ENCODE data around the gene RNF125. TPM values are rescaled to one million over a fixed set of nuclear protein-coding genes. Genes with fewer than 3 reads are reported as not detected.
A peak's percentile ranks its signal among the peaks of the same experiment; 100 is the strongest.
"Not testable (repeated sequence)": the region's sequence is repeated elsewhere in the genome, so short reads cannot be mapped to it uniquely, and the experiment has no call there.

RNF125 gene
- total RNA-seq, 1 donor from 2014 or later = 2.8 TPM

DNA sequence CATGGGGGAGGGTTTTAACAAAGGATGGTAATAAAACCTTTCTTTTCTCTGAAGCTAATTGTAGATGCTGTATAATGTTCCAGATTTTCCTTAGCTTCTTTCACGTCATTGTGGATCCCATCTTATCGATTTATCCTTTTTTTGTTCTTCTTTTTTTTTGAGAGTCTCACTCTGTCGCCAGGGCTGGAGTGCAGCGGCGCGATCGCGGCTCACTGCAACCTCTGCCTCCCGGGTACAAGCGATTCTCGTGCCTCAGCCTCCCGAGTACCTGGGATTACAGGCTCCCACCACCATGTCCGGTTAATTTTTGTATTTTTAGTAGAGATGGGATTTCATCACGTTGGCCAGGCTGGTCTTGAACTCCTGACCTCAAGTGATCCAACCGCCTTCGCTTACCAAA, 72.2 kb downstream of the RNF125 start:
- DNase-seq (ENCODE audit: low read depth in 2 of 2) = not testable (repeated sequence)

DNA sequence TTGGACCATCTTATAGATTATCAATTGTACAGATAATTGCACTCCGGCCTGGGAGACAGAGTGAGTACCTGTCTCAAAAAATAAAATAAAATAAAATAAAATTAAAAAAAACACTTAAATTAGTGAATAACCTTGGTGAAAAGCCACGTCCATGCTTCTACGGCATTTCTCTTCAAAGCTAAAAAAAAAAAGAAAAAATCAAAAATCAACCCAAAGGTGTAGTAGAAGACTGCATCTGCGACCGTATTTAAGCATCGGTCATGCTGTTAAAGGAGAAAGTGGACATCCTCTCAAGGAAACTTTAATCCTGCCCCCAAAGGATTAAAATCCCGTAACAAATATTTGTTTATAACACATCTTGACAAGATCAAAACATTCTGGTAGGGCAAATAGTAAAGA, 72.7 kb downstream of the RNF125 start:
- no peak for DNase-seq (ENCODE audit: low read depth in 2 of 2)

- DNase-seq (ENCODE audit: low read depth in 2 of 2) = peak; percentile 88 to 90
Observed at GRCh38 chr18:32091724-32092421, 73.2 kb downstream of the RNF125 start, which contains the start of gene RNF138. TSS of gene RNF138 (plus strand) at chr18:32091874. CDS start at chr18:32092777, 903 bp downstream.

DNA sequence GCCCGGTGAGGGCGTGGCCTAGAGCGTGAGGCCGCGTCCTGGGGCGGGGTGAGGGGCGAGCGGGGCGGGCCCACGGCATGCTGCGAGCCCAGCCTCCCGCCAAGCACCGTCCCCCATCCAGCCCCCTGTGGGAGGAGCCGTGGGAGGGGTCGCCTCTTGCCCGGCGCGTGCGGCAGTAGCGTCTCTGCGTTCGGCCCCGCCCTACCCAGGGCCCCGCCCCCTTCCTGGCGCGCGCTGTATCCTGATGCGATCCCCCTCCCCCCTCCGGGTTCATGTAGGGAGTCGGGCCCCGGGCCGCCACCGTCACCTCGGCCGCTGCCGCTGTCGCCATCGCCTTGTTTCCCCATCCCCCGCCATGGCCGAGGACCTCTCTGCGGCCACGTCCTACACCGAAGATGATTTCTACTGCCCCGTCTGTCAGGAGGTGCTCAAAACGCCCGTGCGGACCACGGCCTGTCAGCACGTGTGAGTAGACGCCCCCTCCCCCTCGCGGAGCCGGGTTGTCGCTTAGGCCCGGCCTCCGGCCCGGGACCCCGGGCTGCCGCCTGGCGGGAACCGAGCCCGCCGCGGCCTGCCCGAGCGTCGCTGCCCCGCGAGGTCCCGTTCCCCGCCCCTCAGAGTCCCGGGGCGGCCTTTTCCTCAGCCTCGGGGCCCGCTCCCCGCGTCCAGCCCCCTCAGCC, 73.9 kb downstream of the RNF125 start:
- peak; percentile 98 to 99 for DNase-seq (ENCODE audit: low read depth in 2 of 2)

GRCh38 chr18:32093102-32093511, 74.5 kb downstream of the RNF125 start:
- DNase-seq (ENCODE audit: low read depth in 2 of 2) = peak; percentile 51 to 65

DNA sequence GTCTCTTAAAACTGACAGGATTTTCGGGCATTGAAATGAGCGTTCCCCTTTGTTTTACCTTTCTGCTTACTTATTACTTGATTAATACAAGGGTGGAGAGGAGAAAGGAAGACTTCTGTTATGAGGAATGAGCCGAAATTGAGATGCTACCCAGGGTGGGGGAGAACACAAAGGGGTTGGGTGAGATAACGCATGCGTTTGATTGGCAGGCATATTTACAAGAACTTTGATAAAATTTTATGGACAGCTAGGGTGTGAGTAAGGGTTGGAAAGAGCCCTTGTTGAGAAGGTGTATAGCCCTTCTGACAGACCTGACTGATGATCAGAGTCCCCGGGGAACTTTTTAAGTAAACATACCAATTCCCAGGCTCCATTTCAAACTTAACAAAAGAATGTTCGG, 74.9 kb downstream of the RNF125 start:
- DNase-seq (ENCODE audit: low read depth in 2 of 2) = peak; percentile 46 to 48

DNA sequence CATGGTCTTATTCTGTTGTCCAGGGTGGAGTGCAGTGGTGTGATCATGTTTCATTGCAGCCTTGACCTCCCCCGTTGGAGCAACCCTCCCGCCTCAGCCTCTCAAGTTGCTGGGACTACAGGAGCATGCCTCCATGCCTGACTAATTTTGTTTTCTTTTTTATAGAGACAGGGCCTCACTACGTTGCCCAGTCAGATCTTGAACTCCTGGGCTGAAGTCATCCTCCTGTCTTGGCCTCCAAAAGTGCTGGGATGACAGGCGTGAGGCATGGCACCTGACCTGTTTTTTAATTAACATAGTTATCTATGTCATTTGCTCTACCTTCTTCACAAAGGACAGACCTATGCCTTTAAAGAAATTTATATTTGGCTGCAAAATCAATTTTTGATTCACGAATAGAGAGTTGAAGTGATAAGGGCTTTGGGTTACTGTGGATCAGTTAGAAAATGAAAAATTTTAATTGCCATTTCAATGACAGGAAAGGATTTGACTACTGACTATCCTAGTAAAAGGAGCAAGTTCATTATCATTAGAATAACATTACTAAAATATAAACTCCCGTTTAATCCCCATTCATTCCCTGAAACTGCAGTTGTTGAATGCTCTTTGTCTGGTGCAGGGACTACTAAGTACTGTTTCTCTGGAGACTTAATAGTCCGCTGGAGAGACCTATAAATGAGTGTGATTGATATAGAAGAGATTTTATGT, 76.7 kb downstream of the RNF125 start:
- no peak for DNase-seq (ENCODE audit: low read depth in 2 of 2)

DNA sequence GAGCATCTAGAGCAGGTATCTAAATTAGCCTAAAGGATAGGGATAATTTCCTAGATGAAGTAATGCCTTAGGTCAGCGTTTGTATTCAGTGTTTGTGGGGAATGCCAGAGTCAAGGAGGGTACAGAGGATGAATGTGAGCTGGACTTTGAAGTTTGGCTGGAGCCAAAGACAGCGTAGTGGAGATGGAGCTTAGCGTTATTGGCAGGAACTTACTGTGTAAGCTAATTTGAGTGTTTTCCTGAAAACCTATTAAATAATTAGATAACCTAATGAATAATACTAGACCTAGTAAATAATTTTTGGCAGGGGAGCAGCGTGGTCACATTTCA, 77.2 kb downstream of the RNF125 start:
- no peak for DNase-seq (ENCODE audit: low read depth in 2 of 2)

GRCh38 chr18:32096946-32097345, 78.3 kb downstream of the RNF125 start:
- DNase-seq (ENCODE audit: low read depth in 2 of 2) = no peak

GRCh38 chr18:32104516-32104915, 85.9 kb downstream of the RNF125 start:
- DNase-seq (ENCODE audit: low read depth in 2 of 2) = no peak

- DNase-seq (ENCODE audit: low read depth in 2 of 2) = no peak
Observed at GRCh38 chr18:32110005-32110404, 91.4 kb downstream of the RNF125 start.

DNA sequence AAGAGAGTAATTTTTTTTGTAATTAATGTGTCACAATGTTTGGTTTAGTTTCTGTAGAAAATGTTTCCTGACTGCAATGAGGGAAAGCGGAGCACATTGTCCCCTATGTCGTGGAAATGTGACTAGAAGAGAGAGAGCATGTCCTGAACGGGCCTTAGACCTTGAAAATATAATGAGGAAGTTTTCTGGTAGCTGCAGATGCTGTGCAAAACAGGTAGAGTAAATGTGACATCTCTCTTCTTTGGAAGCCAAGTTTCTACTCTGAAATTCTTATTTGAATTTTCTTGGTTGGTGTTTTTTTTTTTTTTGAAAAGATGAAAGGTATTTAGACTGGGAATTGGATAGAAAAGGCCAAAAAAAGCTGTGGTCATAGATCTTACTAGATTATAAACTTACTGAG, 93.1 kb downstream of the RNF125 start:
- DNase-seq (ENCODE audit: low read depth in 2 of 2) = no peak

DNA sequence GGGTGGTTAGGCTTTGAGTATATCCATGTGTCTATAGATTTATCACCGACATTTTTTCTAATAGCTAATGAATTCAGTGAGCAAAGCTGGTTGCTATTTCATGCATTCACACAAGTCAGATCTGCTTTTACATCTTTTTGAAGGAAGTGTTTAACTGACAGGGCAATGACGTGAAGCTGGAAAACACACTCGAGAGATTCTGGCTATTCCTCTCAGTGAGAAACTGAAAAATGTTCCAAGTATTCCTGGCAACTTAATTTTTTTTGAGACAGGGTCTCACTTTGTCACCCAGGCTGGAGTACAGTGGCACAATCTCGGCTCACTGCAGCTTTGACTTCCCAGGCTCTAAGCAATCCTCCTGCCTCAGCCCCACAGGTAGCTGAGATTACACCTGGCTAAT, 94.2 kb downstream of the RNF125 start:
- DNase-seq (ENCODE audit: low read depth in 2 of 2) = no peak

- no peak for DNase-seq (ENCODE audit: low read depth in 2 of 2)
Observed at GRCh38 chr18:32114293-32114942, 95.8 kb downstream of the RNF125 start.

DNA sequence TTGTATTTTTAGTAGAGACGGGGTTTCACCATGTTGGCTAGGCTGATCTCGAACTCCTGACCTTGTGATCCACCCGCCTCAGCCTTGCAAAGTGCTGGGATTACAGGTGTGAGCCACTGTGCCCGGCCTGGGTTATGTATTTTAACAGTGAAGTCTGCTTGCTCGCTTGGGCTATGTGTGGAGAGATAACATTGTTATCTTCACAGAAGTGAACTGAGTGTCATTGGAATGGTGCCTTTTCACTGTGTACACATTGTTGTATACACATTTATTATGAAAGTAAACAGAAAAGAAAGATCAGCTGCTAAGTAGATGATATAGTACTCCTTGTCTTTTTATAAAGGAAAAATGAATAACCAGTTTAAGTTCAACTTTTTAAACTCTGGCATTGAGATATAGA, 103.4 kb downstream of the RNF125 start:
- no peak for DNase-seq (ENCODE audit: low read depth in 2 of 2)

Other genes starting within 250 kb of the RNF125 start
- 44.5 and 56.5 TPM in 2 replicates for gene TRAPPC8, start 75.7 kb upstream of the RNF125 start, total RNA-seq
- gene RNF138, start 73.0 kb downstream of the RNF125 start, total RNA-seq = 26.4 and 28.0 TPM in 2 replicates
- gene MEP1B, start 171.2 kb downstream of the RNF125 start, total RNA-seq = not detected in 2 replicates

All from lung microvascular endothelial cell (primary cell).